GM12878 (cell line): Measurements from ENCODE around the gene PHLDB3.

Experiments
- ATF7 ChIP-seq: fragments of 450-650 bp; IDR thresholded peaks from 2 replicates; pipeline ENCODE4 v1.6.1; 2016; ENCODE audit warnings: low read depth, mild to moderate bottlenecking
- CTCF ChIP-seq, 3 experiments: IDR thresholded peaks in 2 of 3; conservative IDR thresholded peaks in 1 of 3; 2 replicates each; pipeline ENCODE4 v1.5.1; 2011; ENCODE audit warnings: low read depth in 3 of 3, low read length in 3 of 3, mild to moderate bottlenecking in 3 of 3, control low read depth in 2 of 3, moderate library complexity in 2 of 3, inconsistent platforms in 1 of 3, mixed read lengths in 1 of 3; ENCODE audit not compliant: control insufficient read depth in 2 of 3, insufficient read depth in 1 of 3; ENCODE audit errors: extremely low read depth in 1 of 3
- NFIC ChIP-seq: IDR thresholded peaks from 2 replicates; pipeline ENCODE4 v1.6.1; 2012; ENCODE audit warnings: low read depth, mild to moderate bottlenecking, inconsistent platforms, low read length, moderate library complexity
- USF2 ChIP-seq: IDR thresholded peaks from 2 replicates; pipeline ENCODE4 v1.6.1; 2011; ENCODE audit warnings: low read depth, low read length, improper control_type of control experiment, borderline replicate concordance
- TF ChIP-seq, protein P1 (sequence below): IDR thresholded peaks from 2 replicates; pipeline ENCODE4 v1.6.1; 2011; ENCODE audit warnings: low read depth, mild to moderate bottlenecking, low read length, moderate library complexity, borderline replicate concordance; ENCODE audit errors: extremely low read depth
- TF ChIP-seq, protein P2 (sequence below): IDR thresholded peaks from 2 replicates; pipeline ENCODE4 v1.6.1; 2012; ENCODE audit warnings: mild to moderate bottlenecking, low read depth, low read length

- no peak for TF ChIP-seq CTCF (IDR thresholded peaks at IDR 0.05 in 2 of 3, conservative IDR thresholded peaks at IDR 0.05 in 1 of 3; ENCODE audit: control insufficient read depth in 2 of 3, extremely low read depth in 1 of 3, insufficient read depth in 1 of 3, low read depth in 3 of 3, low read length in 3 of 3)
- TF ChIP-seq, protein P1, sequence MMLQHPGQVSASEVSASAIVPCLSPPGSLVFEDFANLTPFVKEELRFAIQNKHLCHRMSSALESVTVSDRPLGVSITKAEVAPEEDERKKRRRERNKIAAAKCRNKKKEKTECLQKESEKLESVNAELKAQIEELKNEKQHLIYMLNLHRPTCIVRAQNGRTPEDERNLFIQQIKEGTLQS: no peak
- no peak for TF ChIP-seq ATF7
- TF ChIP-seq NFIC: no peak
- no peak for TF ChIP-seq USF2
- TF ChIP-seq, protein P2, sequence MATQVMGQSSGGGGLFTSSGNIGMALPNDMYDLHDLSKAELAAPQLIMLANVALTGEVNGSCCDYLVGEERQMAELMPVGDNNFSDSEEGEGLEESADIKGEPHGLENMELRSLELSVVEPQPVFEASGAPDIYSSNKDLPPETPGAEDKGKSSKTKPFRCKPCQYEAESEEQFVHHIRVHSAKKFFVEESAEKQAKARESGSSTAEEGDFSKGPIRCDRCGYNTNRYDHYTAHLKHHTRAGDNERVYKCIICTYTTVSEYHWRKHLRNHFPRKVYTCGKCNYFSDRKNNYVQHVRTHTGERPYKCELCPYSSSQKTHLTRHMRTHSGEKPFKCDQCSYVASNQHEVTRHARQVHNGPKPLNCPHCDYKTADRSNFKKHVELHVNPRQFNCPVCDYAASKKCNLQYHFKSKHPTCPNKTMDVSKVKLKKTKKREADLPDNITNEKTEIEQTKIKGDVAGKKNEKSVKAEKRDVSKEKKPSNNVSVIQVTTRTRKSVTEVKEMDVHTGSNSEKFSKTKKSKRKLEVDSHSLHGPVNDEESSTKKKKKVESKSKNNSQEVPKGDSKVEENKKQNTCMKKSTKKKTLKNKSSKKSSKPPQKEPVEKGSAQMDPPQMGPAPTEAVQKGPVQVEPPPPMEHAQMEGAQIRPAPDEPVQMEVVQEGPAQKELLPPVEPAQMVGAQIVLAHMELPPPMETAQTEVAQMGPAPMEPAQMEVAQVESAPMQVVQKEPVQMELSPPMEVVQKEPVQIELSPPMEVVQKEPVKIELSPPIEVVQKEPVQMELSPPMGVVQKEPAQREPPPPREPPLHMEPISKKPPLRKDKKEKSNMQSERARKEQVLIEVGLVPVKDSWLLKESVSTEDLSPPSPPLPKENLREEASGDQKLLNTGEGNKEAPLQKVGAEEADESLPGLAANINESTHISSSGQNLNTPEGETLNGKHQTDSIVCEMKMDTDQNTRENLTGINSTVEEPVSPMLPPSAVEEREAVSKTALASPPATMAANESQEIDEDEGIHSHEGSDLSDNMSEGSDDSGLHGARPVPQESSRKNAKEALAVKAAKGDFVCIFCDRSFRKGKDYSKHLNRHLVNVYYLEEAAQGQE: no peak
These were observed 5.5 kb downstream of the PHLDB3 start for GRCh38 chr19:43499042-43499441.
